Pons (tissue), 1 donor: ENCODE measurements around the gene CERS6.

ENCODE experiments used
- DNase-seq: peaks from one replicate; pipeline ENCODE4 v3.0.0-alpha.2; 2016; ENCODE audit warnings: low spot score

CERS6 gene

GRCh38 chr2:168568476-168569267, 112.6 kb downstream of the CERS6 start:
- no peak for DNase-seq

DNA sequence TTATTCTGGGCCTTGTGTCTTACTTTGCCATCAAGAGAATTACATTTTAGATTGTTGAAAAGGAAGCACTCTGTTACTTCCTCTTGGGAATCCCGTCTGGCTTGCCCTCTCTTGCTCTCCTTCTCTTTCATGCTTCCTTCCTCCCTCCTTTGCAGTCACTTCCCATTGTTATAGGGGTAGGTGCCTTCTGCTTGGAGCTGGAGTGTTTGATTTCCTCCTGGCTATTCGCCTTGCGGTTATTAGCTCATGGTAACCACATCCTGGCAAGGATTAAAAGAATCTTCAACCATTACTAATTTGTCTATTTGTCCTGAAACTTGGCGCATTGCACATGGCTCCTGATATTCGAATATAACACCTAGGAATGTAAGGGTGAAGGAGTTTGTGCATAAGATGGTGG, 115.0 kb downstream of the CERS6 start:
- no peak for DNase-seq

DNA sequence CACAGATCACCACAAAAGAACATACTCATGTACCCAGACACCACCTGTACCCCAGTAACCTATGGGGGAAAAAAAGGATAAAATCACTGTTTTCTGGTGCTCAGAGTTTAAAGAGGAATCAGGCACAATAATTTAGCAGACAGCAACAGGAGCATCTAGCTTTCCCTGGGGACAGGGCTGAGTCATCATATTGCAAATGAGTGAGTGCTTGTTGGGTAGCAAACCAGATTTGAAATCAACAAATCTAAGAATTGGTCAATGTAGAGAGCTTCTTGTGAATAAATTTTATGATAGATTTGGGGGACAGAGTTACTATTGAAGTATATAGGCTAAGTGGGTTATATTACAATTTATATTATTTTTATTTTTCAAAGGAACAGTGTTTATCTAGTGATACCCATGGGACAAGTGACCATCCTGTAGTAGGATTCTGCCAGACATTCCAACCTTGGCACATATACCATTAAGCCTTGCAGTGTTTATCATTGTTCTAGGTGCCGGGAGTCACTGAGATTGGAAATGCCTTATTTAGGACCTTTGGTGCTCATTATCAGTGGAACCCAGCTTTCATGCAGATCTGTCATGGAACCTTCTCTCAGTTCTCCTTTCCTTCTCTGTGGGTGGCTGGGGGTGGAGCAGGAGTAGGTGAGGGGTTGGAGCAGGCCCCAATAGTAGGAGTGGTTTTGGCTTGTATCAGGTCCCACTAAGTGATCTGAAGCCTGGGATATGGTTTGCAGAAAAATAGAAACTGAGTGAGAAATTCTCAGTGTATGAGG, 117.2 kb downstream of the CERS6 start:
- no peak for DNase-seq

GRCh38 chr2:168574856-168575630, 119.0 kb downstream of the CERS6 start:
- no peak for DNase-seq

DNA sequence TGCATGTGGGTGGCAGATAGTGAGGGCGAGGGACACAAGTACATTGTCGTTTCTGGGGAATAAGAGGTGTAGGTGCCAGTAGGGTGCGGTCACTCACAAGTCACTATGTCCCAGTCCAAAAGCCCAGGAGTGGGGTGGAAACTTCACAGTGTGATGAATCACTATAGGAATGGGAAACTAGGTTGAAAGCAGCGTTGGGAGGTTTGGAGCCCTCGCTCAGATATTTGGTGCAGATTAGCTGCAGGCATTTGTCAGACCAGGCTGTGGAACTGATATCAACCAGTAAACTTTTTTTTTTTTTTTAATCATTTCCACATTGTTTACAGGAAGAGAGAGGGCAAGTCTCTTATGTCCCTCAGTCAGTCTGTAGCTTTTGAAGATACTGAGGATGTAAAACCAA, 121.8 kb downstream of the CERS6 start:
- DNase-seq = no peak

- no peak for DNase-seq
These were observed 127.1 kb downstream of the CERS6 start for GRCh38 chr2:168583064-168583709.

DNA sequence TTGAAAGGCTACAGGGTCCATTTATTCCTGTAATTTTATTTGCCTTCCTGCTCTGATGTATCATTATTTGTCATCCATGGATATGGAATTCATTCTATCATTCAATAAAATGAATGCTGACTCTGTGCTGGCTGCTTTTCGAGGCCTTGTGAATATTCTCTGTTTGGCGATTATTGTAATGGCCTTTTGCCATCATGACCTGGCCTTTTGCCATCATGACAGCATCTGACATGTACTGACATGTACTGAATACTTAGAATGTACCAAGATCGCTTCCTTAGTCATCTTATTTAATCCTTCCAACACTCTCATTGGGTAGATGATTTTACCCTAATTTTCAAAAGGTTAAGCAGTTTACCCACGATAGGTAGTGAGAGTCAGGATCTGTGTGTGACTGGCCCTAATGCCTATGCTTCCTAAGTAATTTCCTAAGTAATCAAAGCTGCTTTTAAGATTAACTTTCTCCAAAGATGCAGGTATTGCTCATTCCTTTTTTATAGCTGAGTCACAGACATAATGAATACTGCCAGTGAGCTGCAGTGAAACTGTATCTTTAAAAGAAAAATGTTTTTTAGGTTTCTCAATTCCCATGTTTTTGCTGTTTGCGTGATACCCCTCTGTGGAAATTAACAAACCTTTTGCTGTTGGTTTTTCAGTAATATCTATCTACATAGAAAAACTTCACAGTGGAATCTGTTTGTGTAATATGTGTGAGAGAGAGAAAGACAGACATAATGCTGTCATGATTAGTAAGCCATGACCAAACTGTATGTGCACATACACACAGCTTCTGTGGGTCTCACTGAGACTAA, 127.8 kb downstream of the CERS6 start:
- DNase-seq = no peak

GRCh38 chr2:168584911-168585310, 128.8 kb downstream of the CERS6 start:
- no peak for DNase-seq

- DNase-seq = no peak
These were observed 129.6 kb downstream of the CERS6 start for GRCh38 chr2:168585700-168586099.

GRCh38 chr2:168587307-168587706, 131.2 kb downstream of the CERS6 start:
- DNase-seq = peak; percentile 32

DNA sequence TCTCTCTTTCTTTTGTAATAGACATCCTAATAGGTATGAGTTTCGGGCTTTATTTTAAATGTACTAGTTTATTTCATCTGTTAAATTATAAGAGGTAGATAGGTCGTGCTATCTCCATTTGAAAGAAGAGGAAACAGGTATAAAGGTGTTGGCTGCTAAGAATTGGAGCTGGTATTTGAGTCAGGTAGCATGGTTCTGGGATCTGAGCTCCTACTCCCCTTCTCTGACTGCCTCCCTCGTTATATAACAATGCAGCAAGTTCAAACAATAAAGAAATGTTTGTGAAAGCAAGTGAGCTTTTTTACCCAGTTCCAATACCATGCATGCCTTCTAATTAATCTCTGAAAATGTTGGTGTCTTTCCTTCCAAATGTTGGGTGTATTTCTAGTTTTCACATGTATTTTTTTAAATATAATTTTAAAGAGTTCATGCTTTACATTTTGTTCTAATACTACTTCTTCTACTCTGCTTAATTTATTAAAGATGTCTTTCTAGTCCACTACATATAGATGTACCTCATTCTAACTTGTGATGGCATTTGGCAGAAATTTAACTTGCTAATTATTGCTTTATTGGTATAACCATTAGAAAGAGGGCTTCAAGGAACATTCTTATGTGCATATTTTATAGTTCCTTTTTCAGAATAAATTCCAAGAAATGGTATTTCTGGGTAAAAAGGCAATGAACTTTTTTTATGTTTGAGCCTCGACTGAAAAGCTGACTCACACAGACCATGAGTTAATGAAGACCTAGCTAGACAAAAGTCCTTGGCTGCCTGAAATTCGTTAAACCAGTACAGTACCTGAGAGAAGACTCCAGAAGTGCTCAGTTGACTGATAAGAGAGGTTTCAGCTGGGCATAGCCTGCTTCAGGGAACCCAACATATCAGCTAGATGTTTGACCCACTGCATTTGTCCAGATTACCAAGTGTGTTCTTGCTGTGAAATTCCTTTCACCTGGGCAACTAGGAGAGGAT, 133.5 kb downstream of the CERS6 start:
- DNase-seq = no peak

GRCh38 chr2:168592181-168592831, 136.2 kb downstream of the CERS6 start:
- no peak for DNase-seq

DNA sequence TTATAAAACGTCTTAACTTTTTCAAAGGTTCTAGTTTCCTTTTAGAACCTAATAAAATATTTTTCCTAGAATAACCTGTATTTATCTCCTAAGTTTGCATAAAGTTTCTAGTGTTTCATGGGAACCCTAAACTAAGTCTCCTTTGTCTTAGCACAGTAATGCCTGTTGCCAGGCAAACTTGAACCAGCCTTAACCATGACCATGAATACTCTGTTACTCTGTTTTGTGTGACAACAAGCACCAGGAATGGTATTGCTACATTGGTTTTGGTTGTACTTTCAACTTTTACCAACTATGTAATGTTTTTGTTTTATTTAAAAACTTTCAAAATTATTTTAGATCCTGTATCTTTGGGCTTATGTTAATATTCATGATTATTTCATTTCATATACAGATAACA, 137.6 kb downstream of the CERS6 start:
- DNase-seq = no peak

DNA sequence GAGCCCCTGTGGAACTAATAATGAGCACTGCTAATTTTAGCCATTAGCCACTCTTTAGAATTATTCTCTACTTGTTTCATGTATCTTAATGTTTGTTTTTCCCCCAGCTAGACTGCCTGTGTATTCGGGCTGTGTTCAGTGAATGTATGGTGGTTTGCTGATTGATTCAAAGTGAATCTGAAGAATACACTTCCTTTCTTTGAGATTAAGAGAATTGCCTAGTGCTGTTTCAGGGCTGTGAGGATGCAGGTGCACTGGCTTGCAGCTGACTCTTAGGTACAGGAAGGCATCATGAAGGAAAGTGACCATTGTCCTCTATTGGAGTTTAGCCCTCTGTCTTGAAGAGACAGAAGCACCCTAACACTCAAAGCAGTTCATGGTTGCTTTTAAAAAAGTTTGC, 138.7 kb downstream of the CERS6 start:
- DNase-seq = no peak

DNA sequence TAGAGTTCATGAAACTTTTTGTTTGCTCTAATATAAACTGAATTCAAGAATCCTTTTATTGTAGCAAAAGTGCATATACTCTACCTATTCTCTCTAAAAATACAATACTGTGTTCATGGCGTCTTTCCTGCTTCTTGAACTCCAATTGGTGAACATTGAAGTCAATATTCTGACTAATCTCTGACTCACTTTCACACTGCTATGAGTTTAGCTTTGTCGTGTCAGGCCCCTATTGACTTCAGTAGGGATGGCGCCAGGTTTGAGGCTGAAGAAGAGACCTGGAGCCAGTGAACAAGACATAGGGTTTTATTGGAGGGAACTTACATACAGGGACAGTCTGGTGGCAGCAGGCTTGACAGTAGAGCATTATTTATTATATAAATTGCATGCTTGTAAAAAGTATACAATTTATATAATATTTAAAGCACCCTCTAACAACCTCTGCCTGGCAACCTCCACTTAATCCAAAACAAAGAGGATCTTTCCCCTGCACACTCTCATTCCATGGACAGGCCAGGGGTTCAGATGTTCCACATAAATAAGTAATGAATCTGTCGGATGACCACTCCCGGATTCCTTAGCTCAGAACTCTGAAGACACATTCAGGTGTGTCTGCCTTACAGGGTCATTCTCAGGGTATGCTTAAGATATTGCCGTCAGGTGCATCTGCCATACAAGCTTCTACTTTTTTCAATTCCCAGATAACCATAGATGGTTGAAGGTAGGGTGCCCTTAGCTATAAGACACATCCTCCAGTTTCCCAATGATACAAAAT, 141.0 kb downstream of the CERS6 start:
- DNase-seq = no peak

- no peak for DNase-seq
These were observed 143.7 kb downstream of the CERS6 start for GRCh38 chr2:168599738-168600137.

DNA sequence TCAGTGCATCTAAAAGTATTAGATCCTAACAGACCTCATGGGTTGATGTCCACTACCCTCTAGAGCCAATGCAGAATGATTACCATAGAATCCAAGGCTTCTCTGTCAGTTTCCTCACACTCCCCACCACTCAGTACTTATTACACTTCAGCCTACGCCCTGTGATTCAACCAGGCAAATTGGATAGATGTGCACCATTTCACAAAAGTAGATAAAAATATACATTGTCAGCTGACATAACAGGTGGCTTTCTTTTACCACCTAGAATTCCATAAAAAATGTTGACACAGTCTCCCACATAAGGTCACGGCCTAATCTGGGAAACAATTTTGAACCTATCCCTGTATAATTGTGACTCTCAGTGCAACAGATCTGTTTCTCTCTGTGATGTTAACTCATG, 144.9 kb downstream of the CERS6 start:
- DNase-seq = no peak

DNA sequence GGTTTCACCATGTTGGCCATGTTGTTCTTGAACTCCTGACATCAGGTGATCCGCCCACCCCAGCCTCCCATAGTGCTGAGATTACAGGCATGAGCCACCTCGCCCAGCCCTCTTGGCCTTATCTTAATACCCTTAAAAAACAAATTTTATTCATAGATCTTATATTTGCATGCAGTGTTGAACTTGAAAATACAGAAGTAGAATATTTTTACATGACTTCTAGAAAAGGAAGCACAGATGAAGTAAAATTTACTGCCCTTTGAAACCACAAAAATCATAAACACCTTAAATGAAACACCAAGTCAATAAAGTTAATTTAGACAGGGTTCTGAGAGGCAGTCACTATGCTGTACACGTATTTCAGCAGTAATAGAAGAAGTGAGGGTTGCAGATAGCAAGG, 145.7 kb downstream of the CERS6 start:
- no peak for DNase-seq

- no peak for DNase-seq
These were observed 146.3 kb downstream of the CERS6 start for GRCh38 chr2:168602379-168602778.
